HPDE6-E6E7 (cell line): ENCODE results near the gene FOXL3.
A peak's percentile ranks its signal among the peaks of the same experiment; 100 is the strongest.

ENCODE experiments used
- DNase-seq: peaks from one replicate; pipeline ENCODE4 v3.0.0; 2011; ENCODE audit warnings: missing footprints; ENCODE audit errors: extremely low spot score

Gene FOXL3

GRCh38 chr7:302054-302992 lies 12.4 kb downstream of the FOXL3 start:
- no peak for DNase-seq

GRCh38 chr7:303425-303824 lies 13.5 kb downstream of the FOXL3 start:
- DNase-seq = no peak

- DNase-seq = no peak
These were observed 14.1 kb downstream of the FOXL3 start for GRCh38 chr7:303884-304573.

- DNase-seq = no peak
These were observed 14.8 kb downstream of the FOXL3 start for GRCh38 chr7:304574-305409.

DNA sequence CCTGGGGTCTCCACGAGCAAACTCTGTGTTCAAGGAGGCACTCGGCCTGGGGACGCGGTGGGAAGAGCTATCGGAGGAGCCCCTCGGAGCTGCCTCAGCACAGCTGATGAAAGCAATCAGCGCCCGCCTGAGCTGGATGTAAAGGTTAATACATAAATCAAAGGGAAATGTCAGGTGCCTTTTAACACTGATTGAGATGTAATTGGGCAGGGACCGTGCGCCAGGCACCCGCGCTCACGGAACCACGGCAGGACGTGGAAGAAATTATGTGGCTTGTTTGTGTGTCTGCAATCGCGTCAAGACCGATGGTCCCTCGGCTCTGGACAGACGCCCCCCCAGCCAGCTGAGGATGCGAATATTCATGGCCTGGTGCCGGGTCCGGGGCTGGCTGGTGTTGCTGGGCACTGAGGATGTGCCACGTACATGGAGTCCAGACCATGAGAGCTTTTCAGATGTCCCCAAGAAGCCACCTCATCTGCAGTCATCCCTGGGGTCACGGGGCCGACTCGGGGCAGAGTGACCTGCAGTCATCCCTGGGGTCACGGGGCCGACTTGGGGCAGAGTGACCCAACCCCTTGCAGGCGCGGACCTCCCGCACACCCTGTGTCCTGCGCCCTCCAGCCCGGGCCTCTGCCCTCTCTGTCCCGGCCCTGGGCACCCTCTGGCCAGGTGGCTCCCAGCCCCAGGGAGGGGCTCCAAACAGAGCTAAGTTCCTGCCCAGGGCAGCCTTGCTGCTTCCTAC lies 15.6 kb downstream of the FOXL3 start:
- DNase-seq = no peak

DNA sequence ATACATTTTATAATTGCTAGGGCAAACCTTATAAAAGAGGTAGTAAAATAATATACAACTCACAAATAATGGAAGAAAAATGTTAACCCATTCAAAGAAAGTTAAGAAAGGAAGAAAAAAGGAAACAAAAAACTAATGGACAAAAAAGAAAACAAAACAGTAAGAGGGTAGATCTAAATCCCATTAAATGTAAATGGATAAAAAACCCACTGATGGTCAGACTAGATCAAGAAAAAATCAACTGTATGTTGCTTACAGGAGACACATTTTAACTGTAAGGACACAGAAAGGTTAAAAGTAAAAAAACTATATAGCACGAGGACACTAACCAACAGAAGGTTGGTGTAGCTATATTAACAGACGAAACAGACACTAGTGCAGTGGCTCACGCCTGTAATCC lies 18.0 kb downstream of the FOXL3 start:
- DNase-seq = no peak

DNA sequence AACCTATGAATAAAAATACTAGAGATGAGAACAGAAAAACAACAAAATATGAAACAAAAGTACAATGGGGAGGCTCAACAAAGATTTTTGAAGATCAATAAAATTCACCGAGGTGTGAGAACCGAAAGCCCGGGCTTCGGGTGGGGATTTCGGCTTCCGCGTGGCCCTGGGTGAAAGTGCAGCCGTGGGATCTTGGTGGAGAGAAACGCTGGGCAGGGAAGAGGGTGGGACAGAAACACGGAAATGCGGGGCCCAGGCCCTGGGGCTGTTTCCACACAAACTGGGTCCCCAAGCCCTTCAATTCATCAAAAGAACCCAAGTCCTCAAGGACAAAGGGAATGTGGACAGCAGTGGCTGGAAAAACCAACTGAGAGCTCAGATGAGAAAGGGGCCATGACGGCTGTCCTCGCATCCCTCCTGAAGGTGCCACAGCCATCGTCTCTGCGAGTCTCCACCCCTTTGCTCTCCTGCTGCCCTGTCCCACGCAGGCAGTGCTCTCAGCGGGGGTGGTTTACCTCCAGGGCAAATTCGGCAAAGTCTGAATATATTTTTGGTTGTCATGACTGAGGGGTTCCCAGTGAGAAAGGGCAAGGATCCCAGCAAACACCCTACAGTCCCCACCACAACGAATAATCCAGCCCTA lies 19.7 kb downstream of the FOXL3 start:
- no peak for DNase-seq

DNA sequence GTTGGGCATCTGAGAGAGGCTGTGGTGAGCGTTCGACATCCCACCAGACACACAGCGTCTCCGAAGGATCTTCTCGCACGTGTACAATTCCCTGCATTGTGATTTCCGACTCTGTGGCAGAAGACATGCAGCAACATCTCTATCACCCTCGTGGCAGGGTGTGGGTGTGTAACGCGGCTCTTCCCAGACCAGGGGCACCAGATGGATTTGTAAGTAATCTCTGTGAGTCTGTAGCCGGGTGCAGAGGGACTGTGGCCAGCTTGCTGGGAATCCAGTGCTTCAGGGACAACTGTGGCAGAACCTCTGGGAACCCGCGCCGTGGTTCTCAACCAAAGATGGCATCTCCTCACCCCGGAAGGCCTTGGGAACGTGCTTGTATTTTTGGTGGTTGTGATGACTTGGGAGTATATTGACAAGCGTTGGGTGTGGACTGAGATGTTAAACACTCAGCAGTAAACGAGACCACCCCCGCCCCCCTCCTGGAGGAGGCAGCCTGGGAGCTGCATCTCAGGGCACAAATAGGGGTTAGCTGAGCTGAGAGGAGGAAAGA lies 21.2 kb downstream of the FOXL3 start:
- DNase-seq = no peak

GRCh38 chr7:311796-312195 lies 21.8 kb downstream of the FOXL3 start:
- DNase-seq = peak; percentile 53

- no peak for DNase-seq
These were observed 22.5 kb downstream of the FOXL3 start for GRCh38 chr7:312424-312823.

- DNase-seq = no peak
These were observed 24.9 kb downstream of the FOXL3 start for GRCh38 chr7:314853-315252.

DNA sequence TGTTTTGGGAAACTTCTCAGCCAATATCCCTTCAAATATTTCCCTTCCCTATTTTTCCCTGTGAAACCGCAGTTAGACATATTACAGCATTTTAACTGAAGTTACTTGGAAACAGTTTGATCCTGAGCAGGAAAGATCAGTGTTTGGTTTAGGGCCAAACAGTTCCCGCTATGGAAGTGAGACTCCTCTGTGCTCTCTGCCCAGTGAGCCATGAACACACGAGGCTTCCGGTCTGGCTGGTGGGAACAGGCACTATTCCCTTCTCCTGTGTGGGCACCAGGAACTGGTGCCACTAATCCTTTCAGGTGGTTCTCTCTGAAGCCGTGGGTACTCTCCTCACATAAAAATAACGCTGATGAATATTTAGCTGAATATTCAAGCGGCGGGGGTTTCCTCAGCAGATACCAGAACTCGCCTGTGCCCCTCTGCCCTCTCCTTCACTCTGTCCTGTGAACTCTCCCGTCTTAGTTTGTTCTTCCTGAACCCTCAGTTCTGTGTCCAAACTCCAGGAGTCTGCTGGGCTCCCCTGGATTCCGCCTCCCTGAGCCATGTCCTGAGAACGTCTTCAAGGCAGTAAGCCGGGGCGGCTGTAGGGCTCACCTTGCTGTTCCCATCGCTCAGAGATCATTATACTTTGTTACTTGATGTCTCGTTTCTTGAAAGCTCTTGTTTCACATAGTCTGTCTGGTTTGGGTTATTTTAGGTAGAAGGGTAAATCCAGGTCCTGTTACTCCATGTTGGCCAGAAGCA lies 25.7 kb downstream of the FOXL3 start:
- no peak for DNase-seq

GRCh38 chr7:317643-318405 lies 27.9 kb downstream of the FOXL3 start:
- DNase-seq = no peak

DNA sequence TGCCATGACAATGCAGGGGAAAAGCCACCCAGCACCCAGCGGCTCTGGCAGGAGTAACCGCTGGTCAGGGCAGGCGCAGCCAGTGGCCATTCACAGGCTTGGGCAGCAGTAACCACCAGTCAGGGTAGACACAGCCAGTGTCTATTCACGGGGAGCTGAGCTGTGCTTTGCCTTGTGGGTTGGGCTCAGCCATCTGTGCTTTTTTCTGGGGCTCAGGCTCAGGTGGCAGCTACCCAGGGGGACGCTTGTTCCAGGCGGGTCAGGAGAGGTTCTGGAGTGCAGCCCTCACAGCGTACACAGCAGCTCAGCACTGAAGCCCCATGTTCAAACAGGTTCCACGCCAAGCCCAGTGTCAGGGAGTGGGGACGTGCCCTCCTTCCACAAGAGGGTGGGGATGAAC lies 28.5 kb downstream of the FOXL3 start:
- no peak for DNase-seq

GRCh38 chr7:318878-319661 lies 29.1 kb downstream of the FOXL3 start:
- no peak for DNase-seq

DNA sequence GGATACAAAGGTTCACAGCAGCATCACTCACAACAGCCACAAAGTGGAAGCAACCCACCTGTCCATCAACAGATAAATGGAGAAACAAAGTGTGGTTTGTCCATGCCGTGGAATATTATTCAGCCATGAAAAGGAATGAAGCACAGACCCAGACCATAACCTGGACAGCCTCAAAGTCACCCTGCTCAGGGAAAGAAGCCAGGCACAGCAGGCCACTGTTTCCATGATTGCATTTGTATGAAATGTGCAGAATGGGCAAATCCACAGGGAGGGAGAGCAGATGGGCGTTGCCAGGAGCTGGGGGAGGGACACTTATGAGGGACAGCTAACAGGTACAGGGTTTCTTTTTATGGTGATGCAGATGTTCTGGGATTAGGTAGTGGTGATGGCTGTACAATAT lies 30.3 kb downstream of the FOXL3 start:
- DNase-seq = no peak

DNA sequence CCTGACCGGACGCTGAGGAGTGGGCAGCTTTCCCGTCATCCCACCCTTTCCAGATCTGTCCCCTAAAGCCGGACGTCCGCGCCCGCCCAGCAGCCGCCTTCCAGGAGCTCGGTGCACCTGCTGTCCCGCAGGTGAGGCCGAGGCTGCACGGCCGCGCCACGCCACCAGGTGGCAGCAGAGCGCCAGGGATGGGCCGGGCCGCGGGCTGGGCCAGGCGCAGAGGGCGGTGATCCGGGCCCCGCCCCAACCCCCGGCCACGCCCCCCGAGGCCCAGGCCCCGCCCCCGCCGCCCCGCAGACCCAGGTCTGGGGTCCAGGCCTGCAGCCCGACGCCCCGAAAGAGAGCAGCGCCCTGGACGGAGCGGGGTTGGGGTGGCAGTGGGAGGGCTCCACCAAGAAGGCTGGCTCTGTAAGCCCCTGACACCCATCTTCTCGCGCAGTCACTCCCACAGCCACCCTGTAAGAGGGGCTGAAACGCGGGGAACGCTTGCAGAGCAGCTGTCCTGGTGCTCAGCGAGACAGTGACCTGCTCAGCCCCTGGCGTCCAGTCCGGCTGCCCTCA lies 32.2 kb downstream of the FOXL3 start:
- DNase-seq = peak; percentile 67

DNA sequence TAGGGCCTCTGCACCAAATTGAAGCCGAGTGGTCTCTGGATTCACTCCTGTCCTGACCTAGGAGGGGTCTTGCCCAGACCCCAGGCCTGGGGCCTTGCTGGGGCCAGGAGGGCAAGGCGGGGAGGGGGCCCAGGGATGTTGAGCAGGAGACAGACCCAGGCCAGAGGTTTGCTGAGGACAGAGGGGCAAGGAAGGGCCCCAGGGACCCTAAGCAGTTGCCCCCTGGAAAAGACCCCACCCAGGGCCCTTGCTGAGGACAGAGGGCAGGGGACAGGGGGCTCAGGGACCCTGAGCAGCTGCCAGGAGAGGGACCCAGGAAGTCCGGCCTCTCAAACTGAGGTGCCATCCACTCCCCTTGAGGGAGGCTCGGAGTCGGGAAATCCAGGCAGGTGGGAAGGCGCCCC lies 32.7 kb downstream of the FOXL3 start:
- no peak for DNase-seq
